ENCODE measurements around the gene VRK3.

VRK3 gene

DNA sequence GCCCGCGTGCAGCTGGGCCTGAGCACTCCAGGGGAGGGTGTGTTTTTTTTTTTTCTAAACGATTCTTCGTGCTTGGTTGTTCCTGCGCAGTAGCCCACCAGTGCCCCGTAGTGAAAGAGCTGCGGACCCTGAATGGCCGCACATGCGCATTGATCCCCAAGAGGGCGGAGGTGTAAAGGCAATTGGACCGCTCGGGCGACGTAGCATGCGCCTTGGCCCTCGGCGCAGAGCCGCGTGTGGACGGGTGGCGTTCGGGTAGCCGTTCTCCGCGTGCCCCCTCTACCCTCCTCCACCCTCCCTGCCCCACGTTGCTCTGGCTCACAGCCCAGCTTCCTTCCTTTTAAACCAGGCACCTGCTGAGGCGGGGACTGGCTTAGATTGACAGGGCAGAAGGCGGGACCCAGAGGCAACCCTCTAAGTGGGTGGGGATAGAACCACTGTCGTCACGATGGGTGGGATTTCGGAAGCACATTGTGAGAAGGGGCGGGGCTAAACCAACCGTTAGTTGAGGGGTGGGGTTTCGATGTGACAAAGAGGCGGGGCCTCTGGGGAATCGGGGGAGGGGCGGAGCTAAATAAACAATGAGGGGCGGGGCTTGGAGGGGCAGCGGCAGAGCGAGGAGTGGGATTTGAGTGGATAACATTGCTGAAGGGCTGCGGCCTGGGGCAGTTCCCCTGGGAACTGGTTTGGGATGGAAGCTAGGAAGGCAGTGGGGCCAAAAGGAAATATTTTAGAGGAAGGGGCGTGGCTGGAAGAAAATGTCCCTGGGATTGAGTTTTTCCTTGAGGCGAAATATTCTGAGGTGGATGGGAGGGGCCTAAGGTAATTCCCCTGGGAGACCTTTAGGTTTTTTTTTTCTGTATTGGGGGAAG, 95.3 kb downstream of the VRK3 start:
- peak; percentile 95 for DNase-seq

DNA sequence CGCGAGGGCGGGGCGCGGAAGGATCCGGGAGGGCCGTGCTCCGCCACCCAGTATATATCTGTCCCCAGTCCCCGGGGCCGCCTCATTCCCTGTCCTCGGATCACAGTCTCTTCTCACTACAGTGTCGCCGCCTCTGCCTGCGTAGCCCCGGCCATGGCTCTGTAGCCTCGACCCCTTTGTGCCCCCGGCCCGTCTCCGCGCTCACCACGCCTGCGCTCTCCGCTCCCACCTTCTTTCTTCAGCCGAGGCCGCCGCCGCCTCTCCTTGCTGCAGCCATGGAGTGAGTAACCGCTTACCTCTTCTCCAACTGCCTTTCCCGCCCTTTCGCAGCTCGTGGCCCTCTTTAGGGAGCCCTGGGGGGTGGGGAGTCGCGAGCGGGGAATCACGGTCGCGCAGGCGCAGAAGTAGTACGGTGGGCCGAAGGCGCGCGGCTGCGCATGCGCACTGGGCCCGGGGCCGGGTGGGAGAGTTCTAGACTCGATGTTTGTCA, 96.0 kb downstream of the VRK3 start, which contains the start of the genes ATF5 and NUP62:
Gene ATF5, plus strand, starts transcription at position 85 of the 490 bp plus-strand sequence. CDS start 1,646 bp downstream, outside the sequence.
Gene NUP62, minus strand, starts transcription at position 384 of the 490 bp plus-strand sequence. CDS start 19,697 bp downstream, outside the sequence.
- DNase-seq = peak; percentile 91

DNA sequence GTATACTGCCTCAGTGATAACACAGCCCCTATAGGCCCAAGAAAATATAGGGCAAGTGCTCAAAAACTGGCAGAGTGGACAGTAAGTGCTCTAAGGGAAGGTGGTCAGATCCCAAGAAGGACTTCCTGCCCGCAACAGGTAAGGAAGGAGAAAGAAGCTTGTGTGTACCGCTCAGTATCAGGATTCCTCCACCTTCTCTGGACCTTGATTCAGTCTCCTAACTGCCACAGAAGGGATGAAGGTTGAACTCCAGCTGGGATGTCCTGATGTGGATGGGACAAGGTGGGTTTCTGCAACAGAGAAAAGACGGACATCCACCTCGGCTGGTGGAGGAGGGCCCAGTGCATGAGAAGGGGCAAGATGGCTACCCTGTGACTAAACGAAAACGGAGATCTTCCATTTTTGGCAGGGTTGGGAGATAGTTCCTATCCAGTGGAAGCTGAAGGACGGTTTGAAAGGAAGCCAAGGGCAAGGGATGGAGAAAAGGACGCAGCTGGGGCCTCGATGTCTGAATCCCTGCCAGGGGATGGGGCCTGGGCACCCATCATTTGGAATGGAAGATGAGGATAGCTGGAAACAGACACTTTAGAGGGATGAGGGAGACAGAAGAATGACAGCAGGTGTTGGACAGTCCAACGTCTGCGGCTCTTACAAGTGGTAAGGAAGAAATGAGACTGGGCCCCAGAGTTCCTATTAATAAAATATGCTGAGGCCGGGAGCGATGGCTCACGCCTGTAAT, 97.5 kb downstream of the VRK3 start:
- DNase-seq = no peak

DNA sequence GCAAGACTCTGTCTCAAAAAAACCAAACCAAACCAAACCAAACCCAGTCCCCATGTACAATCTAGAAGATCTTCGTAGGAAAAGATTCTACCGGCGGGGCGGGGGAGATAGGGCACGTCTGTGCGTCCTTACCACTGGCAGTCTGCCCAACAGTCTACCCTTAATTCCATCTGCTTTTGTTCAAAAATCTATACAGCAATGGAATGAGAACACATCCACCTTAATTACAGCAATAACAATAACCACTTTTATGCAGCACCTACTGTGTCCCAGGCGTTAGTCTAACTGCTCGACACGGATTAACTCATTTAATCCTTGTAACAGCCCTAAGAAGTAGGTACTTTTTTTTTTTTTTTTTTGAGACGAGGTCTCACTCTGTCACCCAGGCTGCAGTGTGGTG, 98.7 kb downstream of the VRK3 start:
- no peak for DNase-seq

All from COR-L47 (cell line).